HS-27A (cell line): ENCODE results near the gene CCDC3.
"Not testable (repeated sequence)": the region's sequence is repeated elsewhere in the genome, so short reads cannot be mapped to it uniquely, and the experiment has no call there.

ENCODE experiments used
- DNase-seq: peaks from one replicate; pipeline ENCODE4 v3.0.0-alpha.2; 2012; ENCODE audit warnings: low read depth, missing footprints

Gene CCDC3

DNA sequence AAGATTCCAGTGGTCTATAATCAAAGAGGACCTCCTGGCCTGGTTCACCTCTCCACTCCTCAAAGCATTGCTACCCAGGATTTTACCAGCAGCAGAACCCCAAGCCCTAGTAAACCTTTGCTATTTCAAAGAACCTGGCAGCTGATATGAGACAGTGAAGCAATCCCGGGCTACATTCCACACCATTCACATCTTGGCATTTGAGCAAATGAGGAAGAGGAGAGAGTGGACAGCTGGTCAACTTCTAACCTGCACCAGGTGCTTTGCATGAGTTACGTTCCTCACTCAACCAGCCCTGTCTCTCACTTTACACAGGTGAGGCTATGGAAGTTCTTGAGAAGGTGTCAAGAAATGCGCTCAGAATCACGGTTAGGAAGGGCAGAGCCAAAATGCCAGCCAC is 1.1 kb downstream of the CCDC3 start:
- no peak for DNase-seq

DNA sequence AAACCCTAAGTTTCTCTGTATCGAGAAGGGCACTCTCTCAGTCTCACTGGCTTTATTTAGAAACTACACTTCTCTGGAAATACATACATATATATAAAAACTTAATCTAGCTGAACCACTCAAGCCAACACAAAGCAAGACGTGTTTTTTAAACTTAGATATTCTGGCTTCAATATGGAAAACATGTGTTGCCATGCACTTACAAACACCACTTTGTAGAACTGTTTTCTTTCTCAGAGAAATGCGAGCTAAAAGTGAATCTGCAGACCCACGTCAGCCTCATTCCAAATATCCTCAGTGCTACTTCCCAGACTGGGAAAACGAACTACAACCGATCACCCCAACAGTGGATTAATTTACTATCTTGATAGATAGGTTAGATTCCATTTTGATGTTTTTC is 1.7 kb downstream of the CCDC3 start:
- no peak for DNase-seq

- DNase-seq: no peak
These were observed 6.1 kb downstream of the CCDC3 start for GRCh38 chr10:12995425-12995861.

- no peak for DNase-seq
These were observed 7.9 kb downstream of the CCDC3 start for GRCh38 chr10:12993595-12993994.

GRCh38 chr10:12985347-12985746 is 16.2 kb downstream of the CCDC3 start:
- DNase-seq: no peak

GRCh38 chr10:12984165-12984747 is 17.3 kb downstream of the CCDC3 start:
- no peak for DNase-seq

DNA sequence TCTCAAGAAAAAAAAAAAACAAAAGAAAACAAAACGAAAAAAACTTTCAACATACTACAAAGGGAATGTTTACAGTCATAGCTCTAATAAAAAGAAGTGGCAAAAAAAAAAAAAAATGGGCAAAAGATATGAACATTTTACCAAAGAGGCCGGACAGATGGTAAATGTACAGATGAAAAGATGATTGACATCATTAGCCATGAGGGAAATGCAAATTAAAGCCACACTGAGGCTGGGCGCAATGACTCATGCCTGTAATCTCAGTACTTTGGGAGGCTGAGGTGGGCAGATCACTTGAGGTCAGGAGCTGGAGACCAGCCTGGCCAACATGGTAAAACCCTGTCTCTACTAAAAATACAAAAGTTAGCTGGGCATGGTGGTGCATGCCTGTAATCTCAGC is 17.9 kb downstream of the CCDC3 start:
- not testable (repeated sequence) for DNase-seq

DNA sequence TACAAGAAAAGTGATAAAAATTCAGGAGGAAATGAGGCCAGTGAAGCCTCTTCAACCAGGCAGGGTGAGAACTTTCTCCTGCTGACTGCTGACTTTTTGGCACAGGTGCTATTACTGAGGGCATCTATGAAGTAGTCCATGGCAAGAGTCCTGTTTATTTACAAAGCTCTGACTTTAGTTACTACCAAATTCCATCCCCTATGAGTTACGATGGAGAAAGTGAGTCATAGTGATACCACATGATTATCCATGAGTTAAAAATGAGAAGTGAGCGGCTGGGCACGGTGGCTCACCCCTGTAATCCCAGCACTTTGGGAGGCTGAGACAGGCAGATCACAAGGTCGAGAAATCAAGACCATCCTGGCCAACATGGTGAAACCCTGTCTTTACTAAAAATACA is 19.9 kb downstream of the CCDC3 start:
- peak; percentile 1 for DNase-seq

DNA sequence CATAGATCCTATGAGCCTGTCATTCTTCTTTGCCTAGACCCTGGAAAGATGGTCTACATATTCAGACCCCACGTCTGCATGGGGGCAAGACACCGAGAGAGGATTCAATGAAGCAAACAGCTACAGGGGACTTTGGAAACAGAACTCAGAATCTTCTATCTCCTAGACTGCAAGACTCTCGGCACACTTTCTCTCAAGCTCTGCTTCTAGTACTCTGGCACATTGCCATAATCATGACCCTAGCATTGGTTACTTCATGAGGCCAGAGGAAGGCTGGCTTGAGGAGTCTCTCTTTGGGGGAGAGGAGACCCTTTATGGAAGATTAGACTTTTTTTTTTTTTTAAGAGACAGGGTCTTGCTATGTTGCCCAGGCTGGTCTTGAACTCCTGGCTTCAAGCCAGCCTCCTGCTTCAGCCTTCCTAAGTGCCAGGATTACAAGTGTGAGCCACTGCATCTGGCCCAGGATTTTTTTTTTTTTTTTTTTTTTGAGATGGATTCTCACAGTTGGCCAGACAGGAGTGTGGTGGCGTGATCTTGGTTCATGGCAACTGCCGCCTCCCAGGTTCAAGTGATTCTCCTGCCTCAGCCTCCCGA is 20.7 kb downstream of the CCDC3 start:
- no peak for DNase-seq

GRCh38 chr10:12980102-12980661 is 21.3 kb downstream of the CCDC3 start:
- DNase-seq: no peak

DNA sequence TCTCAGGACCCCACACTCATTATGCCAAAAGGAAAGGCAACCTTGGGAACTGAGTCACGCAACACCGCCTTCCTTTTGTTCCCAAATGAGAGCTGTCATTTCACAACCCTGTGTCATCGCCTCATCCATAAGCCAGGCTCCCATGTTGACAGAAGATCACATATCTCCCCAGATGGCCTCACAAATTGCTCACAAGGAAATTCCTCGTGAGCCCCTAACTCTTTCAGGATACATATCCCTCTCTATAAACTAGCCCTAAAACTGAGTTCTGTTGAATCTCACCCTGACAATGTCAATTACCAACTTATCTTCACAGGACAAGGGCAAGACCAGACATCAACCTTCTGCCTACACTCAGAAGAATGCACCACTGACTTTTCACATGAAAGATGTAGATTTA is 22.6 kb downstream of the CCDC3 start:
- DNase-seq: no peak

DNA sequence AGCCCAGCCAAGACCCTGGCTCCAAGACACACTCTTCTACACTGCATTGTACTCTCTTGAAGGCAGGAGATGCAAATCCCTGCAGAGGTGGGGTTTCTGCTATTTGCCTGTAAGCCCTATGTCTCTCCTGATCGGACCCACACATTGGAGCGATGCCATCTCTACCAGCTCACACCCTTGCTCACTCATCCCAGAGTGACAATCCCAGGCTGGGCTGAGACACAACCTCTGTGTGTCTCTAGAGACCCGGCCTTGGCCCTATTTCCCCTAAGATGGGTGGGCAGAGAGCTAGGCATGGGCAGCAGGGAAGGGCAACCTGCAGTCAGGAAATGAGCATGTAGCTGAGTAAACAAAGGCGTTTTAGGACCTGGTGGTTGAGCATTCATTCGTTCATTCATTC is 25.6 kb downstream of the CCDC3 start:
- DNase-seq: no peak

- no peak for DNase-seq
These were observed 26.2 kb downstream of the CCDC3 start for GRCh38 chr10:12975266-12975665.

DNA sequence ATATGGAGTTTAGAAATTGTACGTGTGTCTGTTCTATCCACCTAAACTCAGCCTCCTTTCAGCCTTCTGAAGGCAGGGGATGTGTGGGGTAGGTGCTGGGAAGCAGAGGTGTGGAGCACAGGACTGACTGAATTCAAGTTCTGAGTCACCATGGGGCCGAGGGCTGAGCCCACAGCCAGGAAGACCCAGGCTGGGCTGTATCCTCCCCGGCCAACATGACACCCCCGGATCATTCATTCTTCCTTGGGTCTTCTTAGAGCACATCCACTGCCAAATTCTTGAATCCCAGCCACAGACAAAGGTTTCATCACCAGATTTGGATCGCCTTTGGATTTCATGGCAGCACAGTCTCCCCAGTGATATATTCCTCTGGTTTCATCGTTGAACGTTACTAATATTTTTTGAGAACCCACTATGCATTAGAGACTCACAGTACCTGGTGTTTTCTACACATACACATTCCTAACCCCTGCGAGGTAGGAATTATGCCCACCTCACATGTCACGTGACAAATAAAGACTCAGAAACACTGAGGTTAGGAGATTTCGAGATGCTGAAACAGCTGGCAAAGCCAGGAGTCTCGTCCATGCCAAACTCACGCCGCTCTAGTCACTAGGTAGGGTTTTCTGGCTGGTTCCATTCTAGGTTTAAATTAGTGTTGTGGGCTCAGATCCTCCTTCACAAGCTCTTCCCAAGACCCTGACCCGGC is 26.9 kb downstream of the CCDC3 start:
- DNase-seq: no peak

- no peak for DNase-seq
These were observed 27.4 kb downstream of the CCDC3 start for GRCh38 chr10:12974078-12974477.

- DNase-seq: no peak
These were observed 28.3 kb downstream of the CCDC3 start for GRCh38 chr10:12973149-12973718.

DNA sequence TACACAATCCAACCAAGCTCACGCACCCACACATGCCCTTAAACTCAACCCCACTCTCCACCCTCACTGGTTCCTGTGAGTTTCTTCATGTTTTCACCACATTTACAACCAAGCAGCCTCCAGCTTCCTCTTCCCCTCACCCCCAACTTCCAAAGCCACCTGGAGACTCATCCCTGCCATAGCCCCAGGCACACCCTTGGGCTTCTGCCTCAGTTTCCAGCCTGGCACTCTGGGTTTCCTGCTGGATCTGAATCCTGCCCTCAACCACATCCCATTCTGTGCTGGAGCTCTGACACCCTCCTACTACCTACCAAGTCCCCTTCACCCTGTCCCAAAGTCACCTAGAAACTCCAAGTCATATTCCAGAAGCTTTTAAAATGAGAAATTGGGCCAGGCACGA is 29.4 kb downstream of the CCDC3 start:
- DNase-seq: no peak

- DNase-seq: no peak
These were observed 30.3 kb downstream of the CCDC3 start for GRCh38 chr10:12971001-12971788.

GRCh38 chr10:12969951-12970350 is 31.6 kb downstream of the CCDC3 start:
- no peak for DNase-seq

DNA sequence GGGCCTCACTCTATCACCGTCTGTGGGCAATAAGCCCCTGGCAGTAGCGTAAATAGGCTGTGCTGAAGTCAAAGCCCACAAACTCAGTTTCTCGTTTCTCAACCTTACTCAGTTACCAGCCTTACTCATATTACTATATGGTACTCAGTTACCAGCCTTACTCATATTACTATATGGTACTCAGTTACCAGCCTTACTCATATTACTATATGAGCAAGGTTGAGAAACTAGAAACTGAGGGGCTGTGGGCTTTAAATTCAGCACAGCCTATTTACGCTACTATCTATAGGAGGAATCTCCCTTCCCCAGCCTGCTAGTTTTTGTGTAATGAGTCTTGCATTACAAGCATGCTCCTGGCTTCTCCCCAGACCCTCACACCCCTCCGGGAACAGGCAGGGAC is 35.4 kb downstream of the CCDC3 start:
- no peak for DNase-seq

- no peak for DNase-seq
These were observed 35.9 kb downstream of the CCDC3 start for GRCh38 chr10:12965571-12965970.

DNA sequence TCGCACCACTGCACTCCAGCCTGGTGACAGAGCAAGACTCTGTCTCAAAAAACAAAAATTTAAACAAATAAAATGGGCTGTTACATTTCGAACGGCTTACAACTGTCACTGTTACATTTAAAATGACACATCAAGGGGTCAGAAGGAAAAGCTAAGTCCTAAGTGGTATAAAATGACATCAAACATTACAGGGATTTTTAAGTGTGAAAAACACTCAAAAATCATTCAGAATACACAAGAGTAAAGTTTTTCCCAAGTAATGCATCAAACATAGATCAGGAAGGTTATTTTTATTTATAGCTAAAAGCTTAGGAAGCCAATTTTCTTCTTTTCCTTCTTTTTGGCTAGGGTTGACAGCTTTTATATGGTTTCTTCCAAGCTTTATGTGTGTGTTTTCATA is 39.0 kb downstream of the CCDC3 start:
- DNase-seq: no peak
